GM19463 (cell line): ENCODE measurements around the gene ZNF630.
"Not testable (repeated sequence)": the region's sequence is repeated elsewhere in the genome, so short reads cannot be mapped to it uniquely, and the experiment has no call there.

Source experiments
- ATAC-seq: cut with Tn5 transposase; IDR thresholded peaks from one replicate; pipeline ENCODE4 v1.9.1; 2021; ENCODE audit warnings: mild to moderate bottlenecking, moderate library complexity; ENCODE audit not compliant: unreplicated experiment

Gene ZNF630

GRCh38 chrX:48030641-48031173, 40.7 kb downstream of the ZNF630 start:
- not testable (repeated sequence) for ATAC-seq

GRCh38 chrX:48030237-48030636, 41.2 kb downstream of the ZNF630 start:
- no peak for ATAC-seq

DNA sequence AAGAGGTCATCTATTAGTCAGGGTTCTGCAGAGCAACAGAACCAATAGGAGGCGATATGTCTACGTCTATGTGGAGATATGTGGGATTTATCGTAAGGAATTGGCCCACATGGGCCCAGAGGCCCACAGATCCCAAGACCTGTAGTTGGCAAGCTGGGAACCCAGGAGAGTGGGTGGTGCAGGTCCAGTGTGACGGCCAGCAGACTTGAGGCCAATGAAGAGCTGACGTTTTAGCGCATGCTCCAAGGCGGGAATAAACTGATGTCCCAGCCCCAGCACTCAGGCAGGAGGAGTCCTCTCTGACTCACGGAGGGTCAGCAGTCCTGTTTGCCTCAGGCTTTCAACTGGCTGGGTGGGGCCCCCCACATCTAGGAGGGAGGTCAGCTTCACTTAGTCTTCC, 43.3 kb downstream of the ZNF630 start:
- no peak for ATAC-seq

DNA sequence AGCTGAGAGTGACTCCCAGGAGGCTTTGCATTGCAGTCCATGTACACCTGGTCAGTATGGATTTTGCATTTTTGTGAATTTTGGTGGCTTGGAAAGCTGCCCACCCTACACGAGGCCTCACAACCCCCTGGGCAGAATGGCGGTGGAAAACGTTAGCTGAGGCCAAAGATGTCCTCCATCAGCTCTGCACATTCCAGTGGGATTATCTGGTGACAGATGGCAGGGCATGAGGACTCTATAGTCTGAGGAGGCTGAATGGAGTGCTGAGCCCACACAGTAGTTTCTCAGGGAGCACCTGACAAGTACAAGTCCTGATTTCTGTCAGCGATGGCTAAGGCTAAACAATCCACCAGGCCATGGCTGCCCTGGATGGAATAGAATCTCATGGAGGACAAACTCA, 43.9 kb downstream of the ZNF630 start:
- ATAC-seq, result not testable (repeated sequence)

GRCh38 chrX:48025561-48025960, 45.9 kb downstream of the ZNF630 start:
- ATAC-seq, result peak; percentile 42

GRCh38 chrX:48022738-48023137, 48.7 kb downstream of the ZNF630 start:
- no peak for ATAC-seq

DNA sequence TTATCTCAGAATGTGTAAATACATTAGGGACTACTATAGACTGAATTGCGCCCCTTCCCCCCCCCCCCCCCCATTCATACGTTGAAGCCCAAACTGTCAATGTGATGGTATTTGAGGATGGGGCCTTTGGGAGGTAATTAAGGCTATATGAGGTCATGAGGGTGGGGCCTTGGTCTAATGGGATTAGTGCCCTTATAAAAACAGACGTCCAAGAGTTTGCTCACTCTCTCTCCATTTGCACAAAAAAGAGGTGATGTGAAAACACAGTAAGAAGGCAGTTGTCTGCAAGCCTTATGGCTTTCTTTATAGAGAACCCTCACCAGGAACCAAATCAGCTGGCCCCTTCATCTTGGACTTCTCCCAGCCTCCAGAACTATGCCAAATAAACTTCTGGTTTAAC, 49.3 kb downstream of the ZNF630 start:
- no peak for ATAC-seq

- ATAC-seq, result no peak
Measured at GRCh38 chrX:48021026-48021900, 50.2 kb downstream of the ZNF630 start.

GRCh38 chrX:48020472-48020871, 51.0 kb downstream of the ZNF630 start:
- not testable (repeated sequence) for ATAC-seq

GRCh38 chrX:48019892-48020291, 51.5 kb downstream of the ZNF630 start:
- not testable (repeated sequence) for ATAC-seq

- ATAC-seq, result not testable (repeated sequence)
Measured at GRCh38 chrX:48016583-48017310, 54.7 kb downstream of the ZNF630 start.

GRCh38 chrX:48009445-48009960, 61.9 kb downstream of the ZNF630 start:
- not testable (repeated sequence) for ATAC-seq
